ENCODE data around the gene PLPPR4. TPM values are rescaled to one million over a fixed set of nuclear protein-coding genes. Genes with fewer than 3 reads are reported as not detected.

PLPPR4 gene
- total RNA-seq, 1 donor from 2014 or later, result 7.2 TPM

DNA sequence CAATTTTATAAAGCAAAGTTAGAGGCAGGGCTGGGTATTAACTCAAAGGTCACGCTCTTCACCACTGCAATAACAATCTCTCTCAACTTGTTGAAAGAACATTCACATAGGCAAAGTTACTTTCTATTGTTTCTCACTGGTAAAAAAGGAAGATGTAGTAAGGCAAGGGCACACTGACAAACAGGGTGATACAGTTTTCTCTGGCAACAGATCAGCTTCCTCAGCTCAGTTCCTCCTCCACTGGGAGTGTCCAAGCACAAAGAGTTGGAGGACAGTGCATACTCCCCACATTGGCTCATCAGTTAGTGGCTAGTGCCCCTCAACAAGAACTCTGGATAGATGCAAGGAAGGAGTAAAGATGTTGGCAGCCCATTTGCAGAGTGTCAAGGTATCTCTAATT is 3.7 kb downstream of the PLPPR4 start:
- intact Hi-C loops (cut with DNase I), result no loop called here
- no peaks in the 10 kb centered on the region for H3K36me3 ChIP-seq
- H3K9me3 ChIP-seq, result no peaks in the 10 kb centered on the region
- H3K27me3 ChIP-seq, result peaks cover 7% of the 10 kb centered on the region
- DNase-seq (ENCODE audit: low spot score in 2 of 2), result no peak
- H3K4me3 ChIP-seq, result no peak overlapping the region
- TF ChIP-seq, protein P1, sequence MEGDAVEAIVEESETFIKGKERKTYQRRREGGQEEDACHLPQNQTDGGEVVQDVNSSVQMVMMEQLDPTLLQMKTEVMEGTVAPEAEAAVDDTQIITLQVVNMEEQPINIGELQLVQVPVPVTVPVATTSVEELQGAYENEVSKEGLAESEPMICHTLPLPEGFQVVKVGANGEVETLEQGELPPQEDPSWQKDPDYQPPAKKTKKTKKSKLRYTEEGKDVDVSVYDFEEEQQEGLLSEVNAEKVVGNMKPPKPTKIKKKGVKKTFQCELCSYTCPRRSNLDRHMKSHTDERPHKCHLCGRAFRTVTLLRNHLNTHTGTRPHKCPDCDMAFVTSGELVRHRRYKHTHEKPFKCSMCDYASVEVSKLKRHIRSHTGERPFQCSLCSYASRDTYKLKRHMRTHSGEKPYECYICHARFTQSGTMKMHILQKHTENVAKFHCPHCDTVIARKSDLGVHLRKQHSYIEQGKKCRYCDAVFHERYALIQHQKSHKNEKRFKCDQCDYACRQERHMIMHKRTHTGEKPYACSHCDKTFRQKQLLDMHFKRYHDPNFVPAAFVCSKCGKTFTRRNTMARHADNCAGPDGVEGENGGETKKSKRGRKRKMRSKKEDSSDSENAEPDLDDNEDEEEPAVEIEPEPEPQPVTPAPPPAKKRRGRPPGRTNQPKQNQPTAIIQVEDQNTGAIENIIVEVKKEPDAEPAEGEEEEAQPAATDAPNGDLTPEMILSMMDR (IDR thresholded peaks at IDR 0.05), result no peak
- no peaks in the 10 kb centered on the region for H3K4me1 ChIP-seq
- H3K27ac ChIP-seq, result no peak overlapping the region

DNA sequence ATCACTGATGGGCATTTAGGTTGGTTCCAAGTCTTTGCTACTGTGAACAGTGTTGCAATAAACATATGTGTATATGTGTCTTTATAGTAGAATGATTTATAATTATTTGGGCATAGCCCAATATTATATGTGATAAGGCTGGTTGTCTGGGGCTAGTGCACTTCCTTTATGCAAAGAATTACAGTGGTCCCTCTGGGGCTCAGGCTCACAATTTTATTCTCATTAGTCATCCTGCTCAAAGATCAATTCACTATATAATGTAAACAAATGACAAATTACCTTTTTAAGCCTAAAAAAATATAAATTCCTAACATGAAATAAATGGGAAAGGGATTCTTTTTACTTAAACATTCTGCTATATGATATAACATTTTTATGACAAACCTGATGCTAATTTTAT is 5.0 kb downstream of the PLPPR4 start:
- TF ChIP-seq, protein P1 (IDR thresholded peaks at IDR 0.05), result no peak
- intact Hi-C loops (cut with DNase I), result no loop called here
- H3K27me3 ChIP-seq, result peaks cover 5% of the 10 kb centered on the region
- DNase-seq (ENCODE audit: low spot score in 2 of 2), result no peak
- no peaks in the 10 kb centered on the region for H3K4me1 ChIP-seq
- H3K27ac ChIP-seq, result no peak overlapping the region
- no peaks in the 10 kb centered on the region for H3K9me3 ChIP-seq
- H3K36me3 ChIP-seq, result no peaks in the 10 kb centered on the region
- no peak overlapping the region for H3K4me3 ChIP-seq

DNA sequence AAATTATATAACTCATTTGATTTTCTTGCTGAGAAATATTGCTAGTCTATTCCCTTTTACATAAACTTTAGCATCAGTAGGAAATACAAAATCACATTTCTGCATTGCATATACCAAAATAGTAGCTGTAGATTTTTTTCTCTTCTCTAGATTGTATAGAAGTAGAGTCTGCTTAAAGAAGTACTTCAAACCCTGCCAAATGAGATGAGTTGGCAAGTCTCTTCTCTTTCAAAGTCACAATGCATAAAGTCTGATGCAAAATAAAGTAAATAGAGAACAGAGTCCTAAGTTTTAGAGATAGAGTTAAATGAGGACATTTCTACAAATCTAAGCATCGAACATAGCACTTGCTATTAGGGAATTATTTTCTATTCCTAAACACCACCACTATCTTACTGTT is 6.4 kb downstream of the PLPPR4 start:
- H3K4me1 ChIP-seq, result no peaks in the 10 kb centered on the region
- TF ChIP-seq, protein P1 (IDR thresholded peaks at IDR 0.05), result no peak
- intact Hi-C loops (cut with DNase I), result no loop called here
- H3K9me3 ChIP-seq, result no peaks in the 10 kb centered on the region
- H3K27ac ChIP-seq, result no peak overlapping the region
- H3K36me3 ChIP-seq, result no peaks in the 10 kb centered on the region
- H3K27me3 ChIP-seq, result no peaks in the 10 kb centered on the region
- no peak for DNase-seq (ENCODE audit: low spot score in 2 of 2)
- no peak overlapping the region for H3K4me3 ChIP-seq

DNA sequence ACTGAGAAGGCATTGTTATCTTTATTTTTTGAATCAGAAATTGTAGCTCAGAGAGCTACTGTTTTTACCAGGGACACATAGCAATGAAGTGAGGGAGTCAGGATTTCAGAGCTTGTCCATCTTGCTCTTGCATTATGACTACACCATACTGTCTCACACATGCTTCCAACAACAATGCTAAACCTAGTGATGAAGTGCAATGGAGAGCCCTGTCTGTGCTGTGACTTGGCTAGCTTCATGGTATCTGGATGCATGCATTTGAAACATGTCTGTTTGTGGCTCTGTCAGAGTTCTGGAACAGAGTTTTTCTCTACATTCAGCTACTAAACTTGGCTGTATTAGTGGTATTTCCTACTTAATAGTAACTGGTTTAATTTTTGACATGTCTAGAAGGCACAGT is 7.0 kb downstream of the PLPPR4 start:
- TF ChIP-seq, protein P1 (IDR thresholded peaks at IDR 0.05), result no peak
- no peak for DNase-seq (ENCODE audit: low spot score in 2 of 2)
- Histone ChIP-seq H3K9me3 (no peaks in the 10 kb centered on the region), H3K27ac (no peak overlapping the region), H3K27me3 (no peaks in the 10 kb centered on the region), H3K36me3 (no peaks in the 10 kb centered on the region), H3K4me1 (no peaks in the 10 kb centered on the region), H3K4me3 (no peak overlapping the region)
- intact Hi-C loops (cut with DNase I), result no loop called here

DNA sequence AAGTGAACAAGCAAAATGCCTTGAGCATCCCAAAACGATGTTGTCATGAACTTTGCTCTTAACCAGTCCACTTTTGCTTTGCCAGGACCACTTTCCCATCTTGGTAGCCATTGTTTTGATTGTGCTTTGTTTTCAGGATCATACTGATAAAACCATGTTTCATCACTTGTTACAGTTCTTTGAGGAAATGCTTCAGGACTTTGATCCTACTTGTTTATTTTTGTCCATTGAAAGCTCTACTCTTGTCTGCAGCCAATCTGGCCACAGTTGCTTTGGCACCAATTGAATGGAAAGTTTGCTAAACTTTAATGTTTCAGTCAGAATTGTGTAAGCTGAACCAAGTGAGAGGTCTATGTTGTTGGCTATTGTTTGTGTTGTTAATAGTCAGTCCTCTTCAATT is 12.8 kb downstream of the PLPPR4 start:
- Histone ChIP-seq H3K27me3 (no peaks in the 10 kb centered on the region), H3K36me3 (no peaks in the 10 kb centered on the region), H3K4me3 (no peak overlapping the region), H3K27ac (no peak overlapping the region), H3K9me3 (no peaks in the 10 kb centered on the region), H3K4me1 (no peaks in the 10 kb centered on the region)
- DNase-seq (ENCODE audit: low spot score in 2 of 2), result no peak
- TF ChIP-seq, protein P1 (IDR thresholded peaks at IDR 0.05), result no peak
- intact Hi-C loops (cut with DNase I), result no loop called here

DNA sequence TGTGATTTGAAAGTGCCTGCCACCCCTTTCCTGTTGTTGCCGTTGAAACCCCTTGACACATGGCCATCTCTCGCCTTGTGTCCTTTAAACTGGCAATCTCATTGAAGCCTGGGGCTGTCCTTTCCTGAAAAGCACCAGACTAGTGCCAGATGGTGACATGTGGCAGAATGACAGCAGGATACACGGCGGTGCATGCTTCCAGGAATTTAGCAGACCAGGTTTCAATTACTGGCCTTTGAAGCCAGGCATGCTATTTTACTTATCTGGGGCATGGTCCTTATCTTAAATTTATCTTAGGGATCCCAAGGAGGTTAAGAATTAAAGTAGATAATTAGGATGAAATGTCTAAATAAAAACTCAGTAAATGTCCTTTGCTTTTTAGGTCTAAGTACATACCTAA is 15.2 kb downstream of the PLPPR4 start:
- Histone ChIP-seq H3K4me3 (no peak overlapping the region), H3K27ac (no peak overlapping the region), H3K9me3 (no peaks in the 10 kb centered on the region), H3K4me1 (no peaks in the 10 kb centered on the region), H3K36me3 (no peaks in the 10 kb centered on the region), H3K27me3 (no peaks in the 10 kb centered on the region)
- no peak for DNase-seq (ENCODE audit: low spot score in 2 of 2)
- intact Hi-C loops (cut with DNase I), result no loop called here
- TF ChIP-seq, protein P1 (IDR thresholded peaks at IDR 0.05), result no peak

Data from ascending aorta (tissue), 2 donors.